Measurements from ENCODE around the gene SH3D21.

The SH3D21 gene

GRCh38 chr1:36359911-36360550 is 53.9 kb downstream of the SH3D21 start:
- DNase-seq = no peak

DNA sequence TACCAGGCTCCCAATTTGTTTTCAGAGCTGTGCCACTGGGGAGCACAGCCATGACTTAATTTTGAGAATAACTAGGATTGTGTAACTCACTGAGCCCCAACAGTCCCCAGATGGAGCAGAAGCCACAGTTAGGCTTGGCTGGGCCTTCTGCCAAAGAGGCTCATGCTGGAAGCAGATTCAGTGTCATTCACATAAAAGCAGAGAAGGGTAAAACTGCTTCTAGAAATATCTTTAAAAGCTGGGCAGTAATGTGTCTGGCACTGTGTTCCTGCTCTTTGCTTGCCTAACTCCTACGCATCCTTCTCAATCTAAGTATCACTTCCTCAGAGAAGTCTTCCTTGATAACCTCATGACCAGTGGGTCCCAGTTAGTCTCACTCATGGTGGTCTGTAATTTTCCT is 59.2 kb downstream of the SH3D21 start:
- no peak for DNase-seq

- peak; percentile 83 for DNase-seq
These were observed 60.0 kb downstream of the SH3D21 start for GRCh38 chr1:36366091-36366661.

GRCh38 chr1:36367066-36367465 is 60.9 kb downstream of the SH3D21 start:
- no peak for DNase-seq

- DNase-seq = no peak
These were observed 61.6 kb downstream of the SH3D21 start for GRCh38 chr1:36367798-36368197.

- DNase-seq = peak; percentile 83
These were observed 63.1 kb downstream of the SH3D21 start for GRCh38 chr1:36369061-36369861.
